NCI-H226 (cell line): ENCODE data around the gene SCLT1.
"Not testable (repeated sequence)": the region's sequence is repeated elsewhere in the genome, so short reads cannot be mapped to it uniquely, and the experiment has no call there.

ENCODE experiments used
- DNase-seq: peaks from one replicate; pipeline ENCODE4 v3.0.0-alpha.2; 2015

Gene SCLT1

DNA sequence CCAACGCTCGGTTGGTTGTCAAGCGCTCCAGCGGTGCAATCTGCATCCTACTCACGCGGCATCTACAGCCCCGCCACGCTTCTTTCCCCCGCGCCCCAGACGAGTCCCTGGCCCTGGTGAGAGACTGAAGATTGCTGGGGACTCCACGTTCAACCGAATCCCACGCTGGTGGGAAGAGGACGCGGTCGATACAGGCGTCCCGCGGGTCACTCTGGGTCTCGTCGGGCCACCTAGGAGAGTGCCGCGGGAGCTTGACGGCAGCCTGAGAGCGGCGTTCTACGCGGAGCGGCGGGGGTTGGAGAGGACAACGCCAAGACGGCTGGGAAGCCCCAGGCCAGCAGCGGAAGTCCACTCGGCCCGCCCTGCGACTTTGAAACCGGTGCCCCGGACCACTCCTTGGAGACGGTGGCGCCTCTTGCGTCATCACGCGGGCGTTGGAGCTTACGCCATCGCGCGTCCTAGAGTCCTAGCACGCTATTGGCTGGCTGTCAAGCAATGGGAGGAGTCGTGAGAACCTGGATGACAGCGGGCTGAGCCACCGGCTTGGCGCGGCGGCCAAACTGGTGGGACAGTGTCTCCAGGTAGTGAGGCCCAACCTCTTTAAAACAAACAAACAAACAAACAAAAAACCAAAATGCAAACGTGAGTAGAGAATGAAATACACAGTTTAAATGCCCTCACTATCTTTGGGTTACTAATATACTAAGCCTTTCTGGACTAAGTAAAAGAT is at the start of gene SCLT1:
Gene SCLT1 (minus strand): TSS at position 349 of the 730 bp plus-strand sequence. CDS start 436 bp downstream, outside the sequence.
- DNase-seq, result peak; percentile 87

DNA sequence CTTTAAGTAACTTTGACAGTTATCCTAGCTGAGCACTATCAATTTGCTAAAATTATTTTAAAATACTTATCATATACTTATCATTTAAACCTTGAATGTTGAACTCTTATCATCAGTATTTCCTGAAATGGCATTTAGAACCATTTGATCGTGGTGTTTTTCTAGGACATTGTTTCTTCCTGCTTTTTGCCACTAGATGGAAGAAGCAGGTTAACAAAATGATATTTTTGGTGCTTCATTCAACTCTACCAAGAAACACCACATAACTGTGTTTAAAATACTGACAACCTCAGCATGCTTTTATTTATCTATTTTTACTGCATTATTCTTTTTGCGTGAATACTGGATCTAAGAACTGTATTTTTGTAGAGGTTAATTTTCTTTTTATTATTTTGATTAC is 47.2 kb upstream of the SCLT1 start:
- DNase-seq, result no peak

DNA sequence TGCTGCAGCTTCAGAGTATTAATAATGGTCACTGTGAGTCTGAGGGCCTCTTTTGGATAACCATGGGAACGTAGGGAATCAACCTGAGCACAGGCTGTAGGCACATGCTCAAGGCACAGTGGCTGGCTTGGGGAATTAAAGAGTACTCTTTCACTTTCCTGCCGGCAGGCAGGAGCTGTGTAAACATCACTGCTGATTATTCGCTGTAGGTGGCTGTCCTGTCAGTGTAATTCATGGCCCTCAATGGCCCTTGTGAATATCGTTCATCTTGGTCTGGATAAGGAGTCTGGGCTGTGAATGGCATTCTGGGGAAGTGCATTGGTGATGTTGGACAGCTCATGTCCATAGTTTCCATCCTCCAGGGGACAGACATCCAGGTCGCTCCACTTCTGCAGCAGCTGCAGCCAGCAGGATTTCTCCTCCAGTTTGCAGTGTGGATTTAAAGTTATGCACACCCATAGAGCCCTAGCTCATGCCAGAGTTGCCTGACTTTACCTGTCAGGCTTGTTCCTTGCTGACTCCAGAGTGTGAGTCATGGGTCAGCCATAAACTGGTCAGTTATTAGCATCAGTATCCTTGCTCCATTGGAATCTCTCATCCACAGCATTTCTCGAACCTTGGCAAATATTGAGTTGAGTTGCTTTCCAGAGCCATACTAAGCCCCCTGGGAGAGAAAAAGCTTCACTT is 45.6 kb upstream of the SCLT1 start:
- no peak for DNase-seq

- DNase-seq, result no peak
These were observed 43.1 kb upstream of the SCLT1 start for GRCh38 chr4:129136433-129136832.

- no peak for DNase-seq
These were observed 38.0 kb upstream of the SCLT1 start for GRCh38 chr4:129131343-129131742.

DNA sequence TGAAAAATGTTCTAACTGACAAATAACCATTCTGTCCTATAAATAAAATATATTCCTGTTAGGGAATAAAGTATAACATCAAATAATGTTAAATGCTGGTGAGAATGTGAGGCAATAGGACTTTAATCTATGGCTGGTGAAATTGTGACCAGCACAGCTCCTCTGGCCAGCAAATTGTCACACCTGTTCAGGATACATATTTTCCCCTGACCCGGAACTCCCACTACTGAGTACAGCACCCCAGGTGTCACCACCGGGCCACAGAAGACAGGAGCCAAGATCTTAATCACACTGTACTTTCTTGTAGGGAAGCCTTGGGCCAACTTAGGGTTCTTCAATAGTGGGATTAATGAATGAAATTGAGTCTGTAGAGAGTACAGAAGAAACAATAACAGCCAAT is 35.8 kb upstream of the SCLT1 start:
- DNase-seq, result no peak

GRCh38 chr4:129126614-129127013 is 33.3 kb upstream of the SCLT1 start:
- not testable (repeated sequence) for DNase-seq

GRCh38 chr4:129117705-129118104 is 24.4 kb upstream of the SCLT1 start:
- DNase-seq, result no peak

DNA sequence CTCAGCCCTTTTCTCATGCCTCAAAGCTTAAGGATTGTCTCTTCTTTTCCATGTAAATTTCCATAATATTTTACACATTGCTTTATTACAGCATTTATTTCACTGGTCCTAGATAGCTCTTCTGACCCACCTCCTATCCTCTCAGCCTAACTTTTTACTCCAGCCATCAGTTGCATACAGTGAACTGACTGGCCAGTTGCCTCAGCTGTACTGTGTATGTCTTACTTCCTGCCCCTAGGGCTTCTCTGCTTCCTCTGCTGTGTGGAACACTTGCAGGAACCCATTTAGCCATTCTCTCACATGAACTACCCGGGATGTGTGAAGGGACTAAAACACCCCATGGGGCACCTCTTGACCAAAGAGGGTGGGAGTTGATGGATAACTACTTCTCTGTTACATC is 20.6 kb upstream of the SCLT1 start:
- DNase-seq, result no peak

DNA sequence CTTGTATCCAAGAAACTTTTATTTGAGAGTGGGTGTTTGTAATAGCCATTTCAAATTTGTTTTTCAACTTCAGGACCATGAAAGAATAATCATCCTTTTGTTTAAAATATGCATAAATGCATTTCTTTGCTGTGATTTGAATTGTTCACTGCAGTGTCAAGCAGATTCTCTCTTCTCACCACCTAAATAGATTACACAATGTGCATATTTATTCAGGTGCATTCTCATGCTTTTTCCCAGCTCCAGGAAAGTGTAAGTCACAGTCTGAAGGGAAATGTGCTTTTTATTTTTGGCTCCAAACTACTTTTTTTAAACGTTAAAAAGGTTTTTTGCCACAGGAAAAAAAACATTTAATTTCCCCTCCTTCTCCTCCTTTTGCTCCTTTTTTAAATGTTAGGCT is 20.1 kb upstream of the SCLT1 start:
- DNase-seq, result no peak

- no peak for DNase-seq
These were observed 18.6 kb upstream of the SCLT1 start for GRCh38 chr4:129111919-129112318.

GRCh38 chr4:129110931-129111330 is 17.6 kb upstream of the SCLT1 start:
- no peak for DNase-seq

DNA sequence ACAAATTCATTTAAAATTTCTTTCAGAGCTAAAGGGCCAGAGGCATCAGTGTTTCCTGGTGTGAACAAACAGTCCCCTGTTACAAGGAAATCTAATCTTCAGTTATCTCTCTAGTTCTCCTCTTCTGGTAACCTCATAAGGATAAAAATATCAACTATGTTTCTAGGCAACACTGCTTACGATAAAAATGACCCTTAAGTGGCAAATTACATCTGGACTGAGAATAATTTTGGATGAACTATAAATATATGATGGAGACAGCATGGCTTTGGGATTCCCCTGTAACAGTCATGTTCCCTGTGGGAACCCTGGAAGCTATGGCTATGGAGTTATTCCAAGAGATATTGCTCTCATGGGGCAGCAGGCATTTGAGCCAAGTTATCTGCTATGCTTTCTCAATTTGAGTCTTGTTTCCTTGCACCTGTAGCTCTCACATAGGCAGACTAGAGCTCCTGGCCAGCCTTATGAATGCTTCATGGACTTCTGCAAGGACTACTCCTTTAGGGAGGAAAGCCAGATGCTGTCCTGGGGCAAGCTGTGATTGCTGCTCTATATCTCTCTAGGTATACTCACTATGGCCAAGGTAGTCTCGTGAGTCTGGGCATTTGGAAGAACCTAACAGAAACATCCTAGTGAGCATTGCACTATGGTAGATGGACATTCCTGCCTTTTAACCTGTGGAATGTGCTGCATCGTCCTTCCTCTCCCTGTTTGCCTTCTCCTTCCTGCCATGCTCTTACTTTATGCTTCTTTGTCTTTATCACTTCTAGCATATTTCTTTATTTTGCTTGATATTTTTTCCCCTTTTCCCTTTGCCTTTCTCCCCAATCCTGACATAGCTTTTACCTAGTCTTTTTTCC is 16.9 kb upstream of the SCLT1 start:
- no peak for DNase-seq

DNA sequence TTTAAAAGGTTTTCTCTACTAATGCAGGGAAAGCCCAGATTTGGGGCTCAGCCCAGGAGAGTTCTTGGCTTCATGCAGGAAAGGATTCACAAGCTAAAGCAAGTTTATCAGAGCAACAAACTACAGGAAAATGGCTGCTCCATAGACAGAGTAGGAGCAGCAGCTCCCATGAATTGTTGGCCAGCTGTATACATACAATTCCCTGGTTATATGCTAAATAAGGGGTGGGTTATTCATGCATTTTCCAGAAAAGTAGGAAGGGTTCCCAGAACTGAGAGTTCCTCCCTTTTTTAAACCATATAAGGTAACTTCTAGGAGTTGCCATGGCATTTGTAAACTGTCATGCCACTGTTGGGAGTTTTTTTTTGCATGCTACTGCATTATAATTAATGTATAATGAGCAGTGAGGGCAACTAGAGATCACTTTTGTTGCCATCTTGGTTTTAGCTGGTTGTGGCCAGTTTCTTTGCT is 5.2 kb upstream of the SCLT1 start:
- no peak for DNase-seq

GRCh38 chr4:129095811-129096454 is 2.6 kb upstream of the SCLT1 start, which contains the start of gene C4orf33:
Gene C4orf33, plus strand, starts transcription at chr4:129096152. Its CDS starts 6,459 bp downstream, at chr4:129102611.
- peak; percentile 59 for DNase-seq

GRCh38 chr4:129094347-129094746 is 1.0 kb upstream of the SCLT1 start:
- no peak for DNase-seq

DNA sequence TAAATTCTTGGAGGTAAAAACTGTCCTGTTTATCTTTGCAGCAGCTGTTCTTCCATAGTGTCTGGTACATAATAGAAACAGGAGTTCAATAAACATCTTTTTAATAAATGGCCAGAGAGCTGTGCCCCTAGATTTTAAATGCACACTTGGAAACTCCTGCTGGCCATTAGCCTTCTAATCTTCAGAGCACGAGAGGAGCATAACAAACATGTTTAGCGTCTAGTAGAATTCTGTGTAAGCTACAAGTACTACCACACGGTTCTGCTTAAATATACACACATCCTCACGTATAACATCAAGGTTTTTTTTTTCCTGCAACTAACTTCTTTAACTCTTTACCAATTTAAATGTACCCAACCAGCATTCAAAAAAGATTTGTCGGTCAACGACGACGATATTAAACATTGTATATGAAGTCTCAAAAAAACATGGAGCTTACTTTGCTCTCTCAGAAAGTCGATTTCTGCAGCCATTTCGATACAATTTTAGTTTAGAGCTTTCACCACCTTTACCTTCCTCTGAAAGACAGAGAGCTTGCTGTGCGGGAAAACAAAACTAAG is 628 bp downstream of the SCLT1 start:
- no peak for DNase-seq

DNA sequence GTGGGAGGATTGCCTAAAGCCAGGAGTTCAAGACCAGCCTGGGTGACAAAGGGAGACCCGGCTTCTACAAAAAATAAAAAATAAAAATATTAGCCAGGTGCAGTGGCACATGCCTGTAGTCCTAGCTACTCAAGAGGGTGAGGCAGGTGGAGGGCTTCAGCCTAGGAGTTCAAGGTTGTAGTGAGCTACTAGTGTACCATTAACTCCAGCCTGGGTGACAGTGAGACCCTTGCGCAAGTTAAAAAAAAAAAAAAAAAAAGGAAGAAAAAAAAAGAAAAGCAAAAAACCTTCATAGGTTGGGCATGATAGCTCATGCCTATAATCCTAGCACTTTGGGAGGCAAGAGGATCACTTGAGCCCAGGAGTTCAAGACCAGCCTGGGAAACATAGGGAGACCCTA is 5.8 kb downstream of the SCLT1 start:
- DNase-seq, result no peak

- DNase-seq, result no peak
These were observed 7.9 kb downstream of the SCLT1 start for GRCh38 chr4:129085472-129085871.

DNA sequence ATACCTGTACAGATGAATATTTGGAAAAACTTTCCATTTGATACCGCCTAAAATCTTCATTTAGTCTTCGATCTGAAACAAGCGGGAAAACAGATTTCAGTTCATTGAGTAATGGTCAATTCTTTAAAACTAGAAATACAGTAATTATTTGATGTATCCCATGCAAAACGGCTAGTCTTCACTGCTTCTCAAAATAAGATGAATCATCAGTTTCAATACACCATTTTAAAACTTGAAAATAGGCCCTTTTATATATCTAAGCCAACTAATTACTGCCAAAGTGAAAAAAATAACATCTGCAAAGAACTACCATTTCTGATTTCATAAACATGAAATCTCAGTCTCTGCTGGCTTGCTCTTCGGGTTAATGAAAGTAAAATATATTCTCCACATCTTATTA is 11.0 kb downstream of the SCLT1 start:
- no peak for DNase-seq

DNA sequence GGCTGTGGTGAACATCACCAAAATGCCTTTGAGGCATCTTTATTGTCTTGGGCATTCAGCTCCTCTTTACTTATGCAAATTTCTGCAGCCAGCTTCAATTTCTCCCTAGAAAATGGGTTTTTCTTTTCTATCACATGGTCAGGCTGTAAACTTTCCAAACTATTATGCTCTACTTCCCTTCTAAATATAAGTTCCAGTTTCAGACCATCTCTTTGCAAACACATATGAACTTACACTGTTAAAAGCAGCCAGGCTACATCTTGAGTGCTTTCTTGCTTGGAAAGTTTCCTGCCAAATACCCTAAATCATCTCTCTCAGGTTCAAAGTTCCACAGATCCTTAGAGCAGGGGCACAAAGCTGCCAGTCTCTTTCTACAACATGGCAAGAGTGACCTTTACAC is 13.2 kb downstream of the SCLT1 start:
- DNase-seq, result no peak

GRCh38 chr4:129077326-129077725 is 16.0 kb downstream of the SCLT1 start:
- DNase-seq, result no peak

GRCh38 chr4:129069537-129069936 is 23.8 kb downstream of the SCLT1 start:
- not testable (repeated sequence) for DNase-seq
